Amygdala (tissue), 56 donors: ENCODE results near the gene POLK.
"Not testable (repeated sequence)": the region's sequence is repeated elsewhere in the genome, so short reads cannot be mapped to it uniquely, and the experiment has no call there.

Experiments used
- DNase-seq, 56 donors: peaks; one replicate each; lab custom pipeline; 2025; lab: John Stamatoyannopoulos, UW

Gene POLK

GRCh38 chr5:75511435-75512382 is at the start of gene POLK, which contains the start of gene CERT1:
POLK (plus strand) TSS chr5:75511891.
CERT1 (minus strand) TSS chr5:75511629; CDS start chr5:75511207, 422 bp downstream.
- DNase-seq: peak; percentile 62 to 100 (median 98)

DNA sequence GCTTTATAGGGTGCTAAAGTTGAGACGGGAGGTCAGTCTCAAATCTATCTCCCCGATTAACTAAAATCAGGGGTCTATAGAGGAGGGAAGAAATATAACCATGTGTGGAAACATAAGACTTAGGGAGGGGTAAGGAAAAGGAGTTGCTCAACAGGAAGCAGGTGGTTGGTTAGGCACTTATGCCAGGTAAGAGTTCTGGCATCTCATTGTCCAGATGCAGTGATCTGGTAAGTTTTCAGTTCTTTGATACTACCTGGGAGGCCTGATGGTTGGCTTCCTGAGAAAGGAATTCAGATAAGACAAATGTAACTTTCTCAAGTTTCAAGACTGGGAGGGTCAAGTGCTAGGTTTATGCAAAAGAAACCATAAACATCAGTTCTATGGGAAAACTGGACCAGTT is 48.0 kb upstream of the POLK start:
- no peak for DNase-seq

GRCh38 chr5:75465480-75465879 is 46.2 kb upstream of the POLK start:
- peak in 2 of 56 donors; percentile 1 to 2 for DNase-seq

GRCh38 chr5:75466006-75466716 is 45.5 kb upstream of the POLK start:
- no peak for DNase-seq

DNA sequence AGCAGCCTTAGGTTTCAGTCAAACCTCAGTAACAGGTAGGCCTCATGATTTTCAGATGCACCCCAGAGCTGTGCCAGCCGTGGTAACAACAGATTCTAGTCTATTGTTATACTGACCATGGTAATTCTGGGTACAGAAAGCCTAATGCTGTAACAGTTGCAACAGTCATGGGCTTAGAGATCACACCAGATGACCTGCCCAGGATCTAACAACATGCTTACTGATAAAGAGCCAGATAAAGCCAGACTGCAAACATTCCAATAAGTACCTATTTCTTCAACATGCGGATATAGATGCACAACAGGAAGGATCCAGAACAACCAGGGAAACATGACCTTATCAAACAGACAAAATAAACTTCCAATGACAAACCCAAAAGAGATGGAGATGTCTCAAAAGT is 43.1 kb upstream of the POLK start:
- no peak for DNase-seq

DNA sequence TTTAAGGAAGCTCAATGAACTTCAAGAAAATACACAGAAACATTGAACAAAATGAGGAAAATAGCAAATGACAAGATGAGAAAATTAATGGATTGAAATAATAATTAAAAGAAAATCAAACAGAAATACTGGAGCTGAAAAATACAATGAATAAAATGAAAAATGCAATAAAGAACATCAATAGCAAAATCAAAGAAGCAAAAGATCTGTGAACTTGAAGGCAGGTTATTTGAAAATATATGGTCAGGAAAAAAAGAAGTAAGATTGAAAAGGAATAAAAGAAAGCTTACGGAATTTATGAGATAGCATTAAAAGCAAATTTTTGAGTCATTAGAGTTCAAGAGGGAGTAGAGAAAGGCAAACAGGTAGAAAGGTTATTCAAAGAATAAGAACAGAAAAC is 42.7 kb upstream of the POLK start:
- DNase-seq: no peak

DNA sequence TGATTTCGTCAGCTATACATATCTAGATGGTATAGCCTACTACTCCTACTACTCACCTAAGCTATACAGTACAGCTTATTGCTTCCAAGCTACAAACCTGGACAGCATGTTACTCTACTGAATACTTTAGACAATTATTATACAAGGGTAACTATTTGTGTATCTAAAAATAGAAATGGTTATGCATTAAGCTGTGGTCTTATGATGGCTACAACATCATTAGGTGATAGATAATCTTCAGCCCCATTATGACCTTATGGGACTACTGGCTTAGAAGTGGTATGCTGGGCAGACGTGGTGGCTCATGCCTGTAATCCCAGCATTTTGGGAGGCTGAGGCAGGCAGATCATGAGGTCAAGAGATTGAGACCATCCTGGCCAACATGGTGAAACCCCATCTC is 40.5 kb upstream of the POLK start:
- DNase-seq: no peak

- DNase-seq: no peak
These were observed 38.7 kb upstream of the POLK start for GRCh38 chr5:75472973-75473372.

DNA sequence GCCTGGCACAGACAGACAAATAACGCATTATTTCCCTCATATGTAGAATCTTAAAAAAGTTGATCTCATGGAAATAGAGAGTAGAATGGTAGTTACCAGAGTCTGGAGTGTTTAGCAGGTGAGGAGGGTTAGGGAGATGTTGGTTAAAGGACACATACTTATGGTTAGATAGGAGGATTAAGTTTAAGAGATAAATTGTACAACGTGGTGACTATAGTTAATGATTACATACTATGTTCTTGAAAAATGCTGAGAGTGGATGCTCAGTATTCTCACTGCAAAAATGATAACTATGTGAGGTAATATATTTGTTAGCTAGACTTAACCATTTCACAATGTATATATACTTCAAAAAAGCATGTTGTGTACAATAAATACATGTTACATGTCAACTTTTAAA is 38.2 kb upstream of the POLK start:
- no peak for DNase-seq

- no peak for DNase-seq
These were observed 36.3 kb upstream of the POLK start for GRCh38 chr5:75475364-75475763.

DNA sequence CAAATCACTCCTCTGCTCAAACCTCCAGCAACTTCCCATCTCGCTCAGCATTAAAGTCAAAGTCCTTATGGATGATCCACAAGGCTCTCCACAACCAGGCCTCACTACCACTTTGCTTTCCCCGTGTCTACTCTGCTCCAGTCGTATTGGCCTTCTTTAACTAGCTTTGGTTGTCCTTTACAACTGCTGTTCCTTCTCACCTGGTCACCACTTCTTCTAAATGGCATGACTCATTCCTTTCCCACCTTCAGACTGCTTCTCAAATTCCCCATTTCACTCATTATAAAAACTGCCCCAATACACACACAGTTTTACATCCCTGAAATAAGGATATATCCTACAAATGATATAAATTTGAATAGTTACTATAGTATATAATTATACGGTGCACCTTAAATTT is 30.7 kb upstream of the POLK start:
- DNase-seq: no peak

DNA sequence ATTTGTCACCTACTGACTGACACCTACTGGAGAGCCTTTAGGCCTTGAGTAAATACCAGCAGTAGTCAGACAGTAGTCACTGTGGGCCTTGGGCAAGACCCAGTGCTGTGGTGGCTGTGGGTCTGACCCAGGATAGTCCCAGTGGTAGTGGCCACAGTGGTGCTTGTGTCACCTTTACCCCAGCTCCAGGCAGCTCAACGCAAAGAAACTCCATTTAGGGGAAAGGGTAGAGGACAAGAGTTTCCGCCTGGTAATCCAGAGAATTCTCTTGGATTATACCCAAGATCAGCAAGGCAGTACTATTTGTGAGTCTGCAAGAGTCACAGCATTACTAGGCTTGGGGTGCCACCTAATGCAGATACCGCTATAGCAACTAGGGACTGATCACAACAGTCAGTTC is 29.2 kb upstream of the POLK start:
- DNase-seq: no peak

- no peak for DNase-seq
These were observed 27.1 kb upstream of the POLK start for GRCh38 chr5:75484605-75485004.

GRCh38 chr5:75489847-75490246 is 21.8 kb upstream of the POLK start:
- DNase-seq: not testable (repeated sequence)

- no peak for DNase-seq
These were observed 20.1 kb upstream of the POLK start for GRCh38 chr5:75491621-75492020.

- DNase-seq: no peak
These were observed 15.7 kb upstream of the POLK start for GRCh38 chr5:75496026-75496425.

DNA sequence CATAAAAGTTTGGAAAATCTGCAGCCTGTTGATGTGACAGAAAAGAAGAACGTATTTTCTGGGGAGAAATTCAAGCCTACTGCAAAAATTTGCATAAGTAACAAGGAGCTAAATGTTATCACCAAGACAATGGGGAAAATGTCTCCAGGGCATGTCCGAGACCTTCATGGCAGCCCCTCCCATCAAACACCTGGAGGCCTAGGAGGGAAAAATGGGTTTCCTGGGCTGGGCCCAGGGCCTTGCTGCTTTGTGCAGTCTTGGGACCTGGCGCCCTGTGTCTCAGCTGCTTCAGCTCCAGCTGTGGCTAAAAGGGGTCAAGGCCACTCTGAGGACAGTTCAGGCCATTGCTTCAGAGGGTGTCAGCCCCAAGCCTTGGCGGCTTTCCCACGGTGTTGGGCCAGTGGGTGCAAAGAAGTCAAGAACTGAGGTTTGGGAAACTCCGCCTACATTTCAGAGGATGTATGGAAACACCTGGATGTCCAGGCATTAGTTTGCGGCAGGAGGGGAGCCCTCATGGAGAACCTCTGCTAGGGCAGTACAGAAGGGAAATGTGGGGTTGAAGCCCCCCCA is 13.4 kb upstream of the POLK start:
- DNase-seq: no peak

- DNase-seq: not testable (repeated sequence)
These were observed 12.8 kb upstream of the POLK start for GRCh38 chr5:75498875-75499274.

DNA sequence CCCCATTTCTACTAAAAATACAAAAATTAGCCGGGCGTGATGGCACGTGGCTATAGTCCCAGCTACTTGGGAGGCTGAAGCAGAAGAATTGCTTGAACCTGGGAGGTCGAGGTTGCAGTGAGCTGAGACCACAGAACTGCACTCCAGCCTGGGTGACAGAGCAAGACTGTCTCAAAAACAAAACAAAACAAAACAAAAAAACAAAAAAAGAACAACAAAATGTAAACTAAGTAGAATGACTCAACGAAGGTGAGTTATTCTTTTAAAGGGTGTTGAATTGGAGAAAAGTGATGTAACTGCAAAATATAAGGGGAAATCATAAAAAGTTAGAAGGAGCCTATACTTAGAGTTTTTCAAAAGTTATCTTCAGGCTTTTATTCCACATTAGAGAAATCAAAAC is 6.6 kb upstream of the POLK start:
- not testable (repeated sequence) for DNase-seq

DNA sequence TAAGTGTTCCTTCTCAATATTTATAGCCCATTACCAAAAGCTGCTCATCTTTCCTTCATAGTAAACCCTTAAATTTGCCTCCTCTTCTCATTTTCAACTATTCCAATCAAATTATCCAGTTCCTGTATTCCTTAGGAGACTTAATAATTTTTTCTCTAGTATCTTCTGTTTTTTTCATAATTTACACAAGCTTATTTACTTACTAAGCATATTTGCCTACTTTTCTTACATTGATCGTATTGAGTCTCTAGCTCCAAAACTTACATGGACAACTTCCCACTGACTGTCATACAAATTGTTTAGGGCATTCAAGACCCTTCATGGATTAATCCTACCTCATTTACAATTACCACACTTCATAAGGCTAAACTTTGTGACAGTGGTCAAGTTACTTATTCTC is 3.9 kb upstream of the POLK start:
- no peak for DNase-seq

DNA sequence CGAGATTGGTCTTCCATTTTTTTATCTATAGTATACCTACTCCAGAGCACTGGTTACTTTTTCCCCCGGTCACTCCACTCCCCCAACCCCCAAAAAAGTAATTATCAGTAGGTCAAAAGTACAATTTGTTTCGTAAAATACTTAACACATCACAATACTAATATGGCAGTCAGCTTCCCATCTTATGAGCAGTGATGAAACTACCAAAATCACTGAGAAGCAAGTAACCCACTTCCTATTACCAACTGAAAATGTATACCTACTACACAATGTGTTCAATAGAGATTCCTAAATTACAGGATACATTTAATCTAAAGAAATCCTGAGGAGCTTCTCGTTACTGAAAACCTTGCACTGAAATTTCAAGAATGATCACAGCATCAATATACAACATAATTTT is 2.1 kb upstream of the POLK start:
- DNase-seq: no peak
